HCT116 (cell line): ENCODE measurements around the gene FIP1L1. TPM values are rescaled to one million over a fixed set of nuclear protein-coding genes. Genes with fewer than 3 reads are reported as not detected.

ENCODE experiments used
- ATAC-seq: fragments of 200-7000 bp; cut with Tn5 transposase; 2 replicates; pipeline ENCODE4 v1.9.1; 2020; ENCODE audit warnings: mild to moderate bottlenecking, moderate library complexity
- BruUV-seq: library from RNA; stranded (reverse); fragments of 400-500 nt; replicated peaks from 2 replicates; lab custom pipeline; 2021; lab: Mats Ljungman, UMichigan
- CTCF ChIA-PET: fragments of 300-600 bp; sonication (Branson Sonifier 250); formaldehyde crosslinking; loops from one replicate; lab custom pipeline; 2021; ENCODE audit warnings: antibody characterized with exemption; lab: Charles Lee
- POLR2A ChIA-PET: fragments of 300-600, 350-600 bp; sonication (Branson Sonifier 250); formaldehyde crosslinking; loops from one replicate; lab custom pipeline; 2021; ENCODE audit warnings: antibody characterized with exemption; lab: Charles Lee
- RAD21 ChIA-PET, 2 experiments: fragments of 300-600 bp; sonication (Branson Sonifier 250); formaldehyde crosslinking; loops; one replicate each; lab custom pipeline; 2023; ENCODE audit warnings: low total read pairs in 2 of 2; ENCODE audit not compliant: uncharacterized antibody in 2 of 2, unreplicated experiment in 2 of 2, low non-redundant PET in 1 of 2; lab: Charles Lee
- DNase-seq: peaks from one replicate; pipeline ENCODE4 v3.0.0-alpha.2; 2010; ENCODE audit warnings: low read depth, low spot score
- H2AFZ ChIP-seq: fragments of 200-600 bp; shearing (Covaris generic), sonication (generic); 2 replicates; pipeline ENCODE4 v1.6.1; 2017; ENCODE audit warnings: low read depth, mixed run types, mixed read lengths, antibody characterized with exemption, low read length; ENCODE audit not compliant: poor library complexity, severe bottlenecking
- H3K27ac ChIP-seq: 2 replicates; pipeline ENCODE4 v1.5.1; 2012; ENCODE audit warnings: low read depth, low read length
- H3K27me3 ChIP-seq: fragments of 200-600 bp; sonication (generic); 2 replicates; pipeline ENCODE4 v1.6.1; 2016; ENCODE audit warnings: mixed run types, low read length, mixed read lengths; ENCODE audit not compliant: insufficient read depth
- H3K36me3 ChIP-seq, 2 experiments: fragments of 200-500 bp in 1 of 2; fragments of 200-600 bp in 1 of 2; sonication (Bioruptor generic) in 1 of 2; sonication (generic) in 1 of 2; 2 replicates each; pipeline versions ENCODE4 v1.5.1 to v1.6.1; 2014 to 2016; ENCODE audit warnings: low read length in 2 of 2, inconsistent platforms in 1 of 2, mixed read lengths in 1 of 2, mixed run types in 1 of 2; ENCODE audit not compliant: insufficient read depth in 2 of 2, control insufficient read depth in 1 of 2
- H3K4me1 ChIP-seq, 2 experiments: fragments of 200-600 bp in 1 of 2; sonication (generic) in 1 of 2; 2 replicates each; pipeline versions ENCODE4 v1.5.1 to v1.6.1; 2012 to 2017; ENCODE audit warnings: low read length in 2 of 2, inconsistent platforms in 1 of 2, mild to moderate bottlenecking in 1 of 2, mixed read lengths in 1 of 2, mixed run types in 1 of 2, moderate library complexity in 1 of 2; ENCODE audit not compliant: insufficient read depth in 2 of 2, control insufficient read depth in 1 of 2
- H3K4me2 ChIP-seq: fragments of 200-600 bp; sonication (generic); 2 replicates; pipeline ENCODE4 v1.6.1; 2017; ENCODE audit warnings: mixed run types, low read length, mixed read lengths
- H3K4me3 ChIP-seq, 2 experiments: fragments of 200-600 bp in 1 of 2; sonication (generic) in 1 of 2; replicated peaks in 1 of 2; 2 replicates each; pipeline ENCODE4 v1.5.1; 2011 to 2016; ENCODE audit warnings: low read length in 2 of 2, control low read depth in 1 of 2, low read depth in 1 of 2, mild to moderate bottlenecking in 1 of 2, mixed read lengths in 1 of 2, mixed run types in 1 of 2
- H3K79me2 ChIP-seq: fragments of 200-600 bp; sonication (generic); 2 replicates; pipeline ENCODE4 v1.6.1; 2017; ENCODE audit warnings: mild to moderate bottlenecking, mixed run types, low read length, moderate library complexity, mixed read lengths; ENCODE audit not compliant: insufficient read depth
- H3K9ac ChIP-seq: fragments of 200-600 bp; sonication (generic); 2 replicates; pipeline ENCODE4 v1.6.1; 2016; ENCODE audit warnings: low read length, mixed read lengths
- H3K9me2 ChIP-seq: fragments of 200-600 bp; sonication (generic), shearing (Covaris generic); 2 replicates; pipeline ENCODE4 v1.6.1; 2017; ENCODE audit warnings: mixed run types, mild to moderate bottlenecking, moderate library complexity; ENCODE audit not compliant: insufficient read depth
- H3K9me3 ChIP-seq, 2 experiments: fragments of 200-500 bp in 1 of 2; fragments of 200-600 bp in 1 of 2; sonication (Bioruptor generic) in 1 of 2; sonication (generic) in 1 of 2; 2 replicates each; pipeline ENCODE4 v1.6.1; 2014 to 2017; ENCODE audit warnings: low read length in 2 of 2, mixed read lengths in 2 of 2, inconsistent platforms in 1 of 2, low read depth in 1 of 2, mild to moderate bottlenecking in 1 of 2, mixed run types in 1 of 2, moderate library complexity in 1 of 2; ENCODE audit not compliant: control insufficient read depth in 1 of 2, insufficient read depth in 1 of 2
- H4K20me1 ChIP-seq: fragments of 200-600 bp; sonication (generic), shearing (Covaris generic); 2 replicates; pipeline ENCODE4 v1.6.1; 2017; ENCODE audit warnings: mixed run types, mild to moderate bottlenecking, moderate library complexity; ENCODE audit not compliant: insufficient read depth
- ATF3 ChIP-seq: IDR thresholded peaks from 2 replicates; pipeline ENCODE4 v1.6.1; 2012
- CEBPB ChIP-seq: IDR thresholded peaks from 2 replicates; pipeline ENCODE4 v1.6.1; 2012; ENCODE audit warnings: low read depth
- ELF1 ChIP-seq: IDR thresholded peaks from 2 replicates; pipeline ENCODE4 v1.6.1; 2012; ENCODE audit warnings: low read depth, borderline replicate concordance
- EZH2phosphoT487 ChIP-seq: fragments of 200-600 bp; IDR thresholded peaks from 2 replicates; pipeline ENCODE4 v1.6.1; 2018; ENCODE audit warnings: antibody characterized with exemption, borderline replicate concordance
- SRF ChIP-seq: IDR thresholded peaks from 2 replicates; pipeline ENCODE4 v1.6.1; 2012; ENCODE audit warnings: low read depth
- intact Hi-C: fragments of 100-400 bp; cut with micrococcal nuclease; formaldehyde crosslinking; loops from 2 replicates; pipeline ENCODE4 v1.10.0; 2022
- total RNA-seq: library from RNA; stranded (reverse); gene quantifications from one replicate; pipeline ENCODE4 v1.2.1, GENCODE V29; 2021; ENCODE audit not compliant: unreplicated experiment
- TF ChIP-seq, protein P1 (sequence below): IDR thresholded peaks from 2 replicates; pipeline ENCODE4 v1.6.1; 2012

Gene FIP1L1
- total RNA-seq, 1 experiment from 2014 or later: 63.6 TPM

DNA sequence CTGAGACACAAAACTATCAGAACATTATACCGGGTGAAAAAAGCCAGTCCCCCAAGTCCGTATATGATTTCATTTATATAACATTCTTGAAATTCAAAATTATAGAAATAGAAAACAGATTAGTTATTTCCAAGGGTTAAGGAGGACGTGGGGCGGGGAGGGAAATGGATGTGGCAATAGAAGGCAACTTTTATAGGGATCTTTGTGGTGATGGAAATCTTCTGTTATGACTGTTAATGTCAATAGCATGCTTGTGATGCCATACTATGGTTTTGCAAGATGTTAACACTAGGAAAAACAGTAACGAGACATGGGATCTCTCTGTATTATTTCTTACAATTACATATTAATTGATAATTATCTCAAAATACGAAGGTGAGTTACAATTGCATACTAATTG, 117.4 kb downstream of the FIP1L1 start:
- no peak overlapping the region for H3K27ac ChIP-seq
- no peaks in the 10 kb centered on the region for H3K9me3 ChIP-seq
- intact Hi-C loops: loop anchor here (5.0 kb wide), 1 partner anchor 97 kb away; the partner anchor contains the start of gene LNX1
- ChIA-PET CTCF (no interaction called here), RAD21 (no interaction called here), POLR2A (no interaction called here)
- no peak overlapping the region for H3K4me2 ChIP-seq
- H3K9ac ChIP-seq: no peak overlapping the region
- BruUV-seq: no TSS peak
- DNase-seq (no peak), ATAC-seq (no peak)
- H3K27me3 ChIP-seq: no peaks in the 10 kb centered on the region
- no peak overlapping the region for H3K4me3 ChIP-seq
- H3K79me2 ChIP-seq: no peaks in the 10 kb centered on the region
- H3K4me1 ChIP-seq: no peaks in the 10 kb centered on the region
- H3K9me2 ChIP-seq: no peaks in the 10 kb centered on the region
- no peaks in the 10 kb centered on the region for H4K20me1 ChIP-seq
- no peaks in the 10 kb centered on the region for H3K36me3 ChIP-seq
- TF ChIP-seq ELF1: no peak
- TF ChIP-seq, protein P1, sequence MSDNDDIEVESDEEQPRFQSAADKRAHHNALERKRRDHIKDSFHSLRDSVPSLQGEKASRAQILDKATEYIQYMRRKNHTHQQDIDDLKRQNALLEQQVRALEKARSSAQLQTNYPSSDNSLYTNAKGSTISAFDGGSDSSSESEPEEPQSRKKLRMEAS: no peak
- TF ChIP-seq ATF3: no peak
- no peak for TF ChIP-seq EZH2phosphoT487
- no peak for TF ChIP-seq CEBPB
- no peak overlapping the region for H2AFZ ChIP-seq

DNA sequence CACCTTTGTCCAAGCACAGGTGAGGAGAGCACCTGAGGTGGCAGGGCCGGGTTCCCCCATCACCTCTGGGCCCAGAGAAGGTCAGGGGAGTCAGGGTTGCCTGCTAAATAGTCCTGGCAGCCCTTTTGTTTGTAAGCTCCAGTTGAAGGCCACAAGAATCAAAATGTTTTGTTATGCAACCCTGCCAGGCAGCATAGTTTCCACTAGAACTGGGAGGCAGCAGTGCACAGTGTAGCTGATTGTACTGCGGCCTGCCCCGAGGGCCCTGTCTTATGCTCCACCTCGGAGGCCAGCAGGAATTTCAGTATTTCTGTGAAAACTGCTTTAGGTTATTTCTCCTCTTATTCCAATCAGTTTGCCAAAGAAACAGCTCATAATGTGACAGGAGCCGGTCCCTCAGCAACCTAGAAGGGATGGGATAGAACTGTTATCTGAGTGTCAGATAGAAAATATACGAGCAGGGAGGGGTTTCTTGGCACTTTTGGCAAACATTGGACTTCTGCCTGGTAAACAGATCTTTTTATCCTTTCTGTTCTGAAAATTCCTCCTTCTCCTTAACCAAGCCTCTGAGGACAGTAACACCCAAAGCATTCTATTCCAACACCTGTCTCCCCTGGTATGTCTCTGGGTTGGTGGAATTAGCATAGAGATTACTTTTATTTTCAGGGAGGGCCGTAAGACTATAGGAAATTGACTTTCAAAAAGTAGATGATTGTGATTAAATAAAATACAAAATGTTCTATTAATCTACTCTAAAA, 120.2 kb downstream of the FIP1L1 start:
- no peak for TF ChIP-seq SRF
- ATAC-seq (no peak), DNase-seq (no peak)
- H3K4me1 ChIP-seq: no peaks in the 10 kb centered on the region
- no peaks in the 10 kb centered on the region for H3K79me2 ChIP-seq
- no TSS peak for BruUV-seq
- intact Hi-C loops: no loop called here
- no peaks in the 10 kb centered on the region for H3K27me3 ChIP-seq
- H3K9me3 ChIP-seq: no peaks in the 10 kb centered on the region
- no peak overlapping the region for H3K4me3 ChIP-seq
- no peaks in the 10 kb centered on the region for H3K36me3 ChIP-seq
- POLR2A ChIA-PET: no interaction called here
- RAD21 ChIA-PET: no interaction called here
- H3K4me2 ChIP-seq: no peak overlapping the region
- no peaks in the 10 kb centered on the region for H3K9me2 ChIP-seq
- H4K20me1 ChIP-seq: no peaks in the 10 kb centered on the region
- no peak overlapping the region for H3K9ac ChIP-seq
- H3K27ac ChIP-seq: no peak overlapping the region
- CTCF ChIA-PET: no interaction called here
- H2AFZ ChIP-seq: no peak overlapping the region
